Testis (tissue), 2 donors: Measurements from ENCODE around the gene CPNE4.
A peak's percentile ranks its signal among the peaks of the same experiment; 100 is the strongest.

ENCODE experiments used
- POLR2A ChIP-seq: fragments of 450-650 bp; IDR thresholded peaks from one replicate; pipeline ENCODE4 v1.6.1; 2017; ENCODE audit warnings: antibody characterized with exemption, mild to moderate bottlenecking, moderate library complexity
- TF ChIP-seq, protein P1 (sequence below), 3 experiments: fragments of 450-650 bp in 2 of 3; fragments of 200-600 bp in 1 of 3; sonication (generic) in 1 of 3; IDR thresholded peaks; one replicate each; pipeline ENCODE4 v1.5.1; 2016 to 2019; ENCODE audit warnings: antibody characterized with exemption in 3 of 3, mild to moderate bottlenecking in 2 of 3, moderate library complexity in 1 of 3

- TF ChIP-seq, protein P1, sequence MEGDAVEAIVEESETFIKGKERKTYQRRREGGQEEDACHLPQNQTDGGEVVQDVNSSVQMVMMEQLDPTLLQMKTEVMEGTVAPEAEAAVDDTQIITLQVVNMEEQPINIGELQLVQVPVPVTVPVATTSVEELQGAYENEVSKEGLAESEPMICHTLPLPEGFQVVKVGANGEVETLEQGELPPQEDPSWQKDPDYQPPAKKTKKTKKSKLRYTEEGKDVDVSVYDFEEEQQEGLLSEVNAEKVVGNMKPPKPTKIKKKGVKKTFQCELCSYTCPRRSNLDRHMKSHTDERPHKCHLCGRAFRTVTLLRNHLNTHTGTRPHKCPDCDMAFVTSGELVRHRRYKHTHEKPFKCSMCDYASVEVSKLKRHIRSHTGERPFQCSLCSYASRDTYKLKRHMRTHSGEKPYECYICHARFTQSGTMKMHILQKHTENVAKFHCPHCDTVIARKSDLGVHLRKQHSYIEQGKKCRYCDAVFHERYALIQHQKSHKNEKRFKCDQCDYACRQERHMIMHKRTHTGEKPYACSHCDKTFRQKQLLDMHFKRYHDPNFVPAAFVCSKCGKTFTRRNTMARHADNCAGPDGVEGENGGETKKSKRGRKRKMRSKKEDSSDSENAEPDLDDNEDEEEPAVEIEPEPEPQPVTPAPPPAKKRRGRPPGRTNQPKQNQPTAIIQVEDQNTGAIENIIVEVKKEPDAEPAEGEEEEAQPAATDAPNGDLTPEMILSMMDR (IDR thresholded peaks at IDR 0.05): peak in 2 of 3 experiments; percentile 27 to 37
- no peak for TF ChIP-seq POLR2A
Measured at GRCh38 chr3:132006605-132007204, 28.1 kb downstream of the CPNE4 start.
